ENCODE results near the gene NOX5.

- no peak for TF ChIP-seq CTCF (IDR thresholded peaks at IDR 0.05)
- TF ChIP-seq POLR2A (IDR thresholded peaks at IDR 0.05) = no peak
These were observed 28.2 kb upstream of the NOX5 start for GRCh38 chr15:68986322-68986721.

Data from esophagus squamous epithelium (tissue), 4 donors.